Measurements from ENCODE around the gene MRPL12.
A peak's percentile ranks its signal among the peaks of the same experiment; 100 is the strongest.

The MRPL12 gene

GRCh38 chr17:81685108-81685507 is 18.1 kb upstream of the MRPL12 start:
- Histone ChIP-seq H3K4me1 (ENCODE audit: control insufficient read depth, insufficient read depth, low read length) (peaks cover 4% of the 10 kb centered on the region), H3K9me3 (ENCODE audit: control insufficient read depth, insufficient read depth, low read depth, low read length) (no peaks in the 10 kb centered on the region), H3K4me3 (ENCODE audit: low read depth, low read length) (peak overlapping the region; percentile 75), H3K36me3 (ENCODE audit: control insufficient read depth in 2 of 2, insufficient read depth in 1 of 2, low read length in 2 of 2) (peaks cover 6 to 67% of the 10 kb centered on the region in 2 experiments; a peak in 2 of 3 replicates), H3K27ac (ENCODE audit: extremely low read depth, low read depth, low read length) (peak overlapping the region; percentile 78; the same call in 1 of the 2 replicates)
- CTCF ChIA-PET = interaction anchor here (0.6 to 2.1 kb wide), 3 partner anchors 10 to 540 kb away, joined by 3 to 7 read pairs (median 4); no protein-coding TSS in a partner anchor
- 0 out of 2 replicates have a peak, but pooled peaks have one; percentile 25 for TF ChIP-seq KLF8 (tag by site-specific recombination; IDR thresholded peaks at IDR 0.05)
- no peak for TF ChIP-seq ZNF292 (tag by site-specific recombination; IDR thresholded peaks at IDR 0.05; ENCODE audit: borderline replicate concordance, low read depth)
- TF ChIP-seq ZNF777 (tag by site-specific recombination; IDR thresholded peaks at IDR 0.05; ENCODE audit: borderline replicate concordance) = no peak
- peak; percentile 24; the same call in 1 of the 2 replicates for TF ChIP-seq SP3 (tag by site-specific recombination; IDR thresholded peaks at IDR 0.05)
- TF ChIP-seq ZBTB48 (tag by site-specific recombination; IDR thresholded peaks at IDR 0.05) = peak; percentile 28; the same call in 1 of the 2 replicates
- TF ChIP-seq ZNF747 (tag by site-specific recombination; IDR thresholded peaks at IDR 0.05) = no peak
- TF ChIP-seq ZIC2 (tag by site-specific recombination; IDR thresholded peaks at IDR 0.05) = peak; percentile 48
- no peak for TF ChIP-seq ZNF585B (tag by site-specific recombination; IDR thresholded peaks at IDR 0.05)
- TF ChIP-seq ZNF561 (tag by site-specific recombination; IDR thresholded peaks at IDR 0.05; ENCODE audit: borderline replicate concordance) = no peak
- no peak for TF ChIP-seq ZNF274 (IDR thresholded peaks at IDR 0.05; ENCODE audit: low read length)
- TF ChIP-seq ZNF274 (tag by site-specific recombination; IDR thresholded peaks at IDR 0.05; ENCODE audit: borderline replicate concordance) = no peak
- no peak for TF ChIP-seq ZFP37 (tag by site-specific recombination; IDR thresholded peaks at IDR 0.05)
- peak; percentile 49 for TF ChIP-seq SP2 (tag by site-specific recombination; IDR thresholded peaks at IDR 0.05)
- peak; percentile 48; the same call in 1 of the 2 replicates for TF ChIP-seq ZNF768 (tag by site-specific recombination; IDR thresholded peaks at IDR 0.05)
- POLR2A ChIA-PET = interaction anchor here (0.9 to 6.6 kb wide), 7 partner anchors 10 to 181 kb away, joined by 3 to 109 read pairs (median 18); partner anchors contain the start of genes CCDC137, MRPL12, OXLD1 and PDE6G

- Histone ChIP-seq H3K36me3 (ENCODE audit: control insufficient read depth in 2 of 2, insufficient read depth in 1 of 2, low read length in 2 of 2) (peaks cover 6 to 69% of the 10 kb centered on the region in 2 experiments; a peak in 2 of 3 replicates), H3K27ac (ENCODE audit: extremely low read depth, low read depth, low read length) (no peak overlapping the region), H3K9me3 (ENCODE audit: control insufficient read depth, insufficient read depth, low read depth, low read length) (no peaks in the 10 kb centered on the region), H3K4me3 (ENCODE audit: low read depth, low read length) (no peak overlapping the region), H3K4me1 (ENCODE audit: control insufficient read depth, insufficient read depth, low read length) (peaks cover 4% of the 10 kb centered on the region)
- TF ChIP-seq ZNF10 (tag by site-specific recombination; IDR thresholded peaks at IDR 0.05) = no peak
- TF ChIP-seq PRDM6 (tag by site-specific recombination; IDR thresholded peaks at IDR 0.05) = no peak
- no peak for TF ChIP-seq ZNF549 (tag by site-specific recombination; IDR thresholded peaks at IDR 0.05)
- no peak for TF ChIP-seq ZNF18 (tag by site-specific recombination; IDR thresholded peaks at IDR 0.05)
- TF ChIP-seq ZNF26 (tag by site-specific recombination; IDR thresholded peaks at IDR 0.05) = no peak
- TF ChIP-seq ZNF146 (tag by site-specific recombination; IDR thresholded peaks at IDR 0.05) = no peak
- no peak for TF ChIP-seq TCF7L2 (IDR thresholded peaks at IDR 0.05; ENCODE audit: borderline replicate concordance, low read depth, low read length)
- TF ChIP-seq ZNF341 (tag by site-specific recombination; IDR thresholded peaks at IDR 0.05; ENCODE audit: low read depth) = no peak
- TF ChIP-seq ZNF280D (tag by site-specific recombination; IDR thresholded peaks at IDR 0.05) = no peak
- TF ChIP-seq ZNF155 (tag by site-specific recombination; IDR thresholded peaks at IDR 0.05) = no peak
- ChIA-PET POLR2A (interaction anchor here (2.6 to 6.6 kb wide), 3 partner anchors 9 to 16 kb away, joined by 9 to 109 read pairs (median 18); partner anchors contain the start of gene MRPL12), CTCF (interaction anchor here (0.7 kb wide), 1 partner anchor 24 kb away, joined by 3 read pairs; no protein-coding TSS in a partner anchor)
These were observed 16.6 kb upstream of the MRPL12 start for GRCh38 chr17:81686614-81687013.

Measured in HEK293 (cell line).